GM19438 (cell line): ENCODE data around the gene PLXNA4.

Experiments
- ATAC-seq: cut with Tn5 transposase; IDR thresholded peaks from one replicate; pipeline ENCODE4 v1.9.1; 2021; ENCODE audit warnings: low read depth; ENCODE audit not compliant: unreplicated experiment

PLXNA4 gene

DNA sequence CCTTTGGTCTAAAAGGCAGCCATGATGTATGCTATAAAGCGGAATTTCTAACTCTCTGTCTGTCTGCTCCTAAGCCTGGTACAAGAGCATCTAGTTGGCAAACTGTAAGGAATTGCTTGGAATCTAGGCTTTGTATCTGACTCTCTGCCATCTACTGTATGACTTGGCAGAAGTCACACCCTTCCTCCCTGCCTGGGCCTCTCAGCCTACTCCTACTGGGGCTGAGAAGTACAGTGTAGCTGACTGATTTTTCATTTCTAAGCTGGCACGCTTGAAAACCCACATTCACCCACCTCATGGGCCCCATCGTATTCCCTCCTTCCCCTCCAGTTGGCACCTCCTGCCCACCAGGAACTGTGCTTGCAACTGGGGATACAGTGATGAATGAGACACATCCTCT lies 435.2 kb downstream of the PLXNA4 start:
- no peak for ATAC-seq

DNA sequence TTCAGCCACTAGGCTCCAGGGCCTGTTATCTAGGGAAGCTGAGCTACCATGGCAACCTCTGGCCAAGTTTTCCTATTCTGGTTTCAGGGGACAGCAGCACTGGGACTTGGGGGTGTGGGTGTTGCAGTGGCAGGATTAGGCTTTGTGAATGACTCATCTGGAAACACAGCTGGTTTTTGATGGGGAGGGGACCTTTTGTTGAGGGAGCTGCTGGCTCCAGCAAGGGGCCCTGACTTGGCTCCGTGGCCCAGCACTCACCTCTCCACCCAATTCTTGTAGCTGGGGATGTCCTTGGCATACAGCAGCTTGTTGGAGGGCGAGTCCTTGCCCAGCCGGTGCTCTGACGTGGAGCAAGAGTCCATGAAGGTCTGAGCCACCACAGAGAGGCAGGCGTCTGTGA lies 435.9 kb downstream of the PLXNA4 start:
- ATAC-seq, result no peak

DNA sequence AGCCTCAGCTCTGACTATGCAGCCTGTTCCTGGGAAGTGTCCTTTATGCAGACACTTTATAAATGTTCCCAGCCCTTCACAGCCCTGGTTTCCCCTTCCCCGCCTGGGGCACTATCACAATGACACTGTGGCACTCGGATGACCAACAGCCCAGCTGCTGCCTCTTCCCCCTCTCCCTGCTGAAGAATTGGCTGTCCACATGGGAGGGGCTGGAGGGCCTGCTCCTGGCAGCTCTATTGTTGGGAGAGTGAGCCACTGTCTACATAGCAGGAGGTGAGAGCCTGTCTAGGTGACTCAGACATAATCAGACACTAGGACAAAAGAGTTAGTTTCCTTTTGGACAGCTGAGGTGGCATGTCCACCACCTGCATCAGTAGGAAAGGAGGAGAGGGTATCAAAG lies 437.5 kb downstream of the PLXNA4 start:
- ATAC-seq, result no peak

GRCh38 chr7:132137681-132138080 lies 438.6 kb downstream of the PLXNA4 start:
- no peak for ATAC-seq

GRCh38 chr7:132135746-132136385 lies 440.4 kb downstream of the PLXNA4 start:
- ATAC-seq, result no peak

GRCh38 chr7:132134814-132135445 lies 441.3 kb downstream of the PLXNA4 start:
- no peak for ATAC-seq

DNA sequence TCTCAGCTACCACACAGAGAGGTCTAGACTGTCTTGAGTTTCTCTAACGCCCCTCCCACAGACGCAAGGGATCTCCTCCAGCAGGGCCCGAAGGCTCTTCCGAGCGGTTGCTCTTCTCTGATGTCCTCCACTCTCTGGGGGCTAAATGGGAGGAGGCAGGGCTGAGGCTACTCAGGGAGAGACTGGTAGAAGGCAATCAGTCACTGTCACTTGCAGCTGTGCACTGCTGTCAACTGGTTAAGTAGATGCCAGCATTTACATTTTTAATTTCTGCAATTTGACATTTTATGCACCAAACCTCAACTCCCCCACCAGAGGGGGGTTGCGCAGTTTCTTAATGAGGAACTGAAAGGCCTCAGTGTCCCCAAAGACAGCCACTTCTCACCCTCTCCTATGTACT lies 442.8 kb downstream of the PLXNA4 start:
- no peak for ATAC-seq

DNA sequence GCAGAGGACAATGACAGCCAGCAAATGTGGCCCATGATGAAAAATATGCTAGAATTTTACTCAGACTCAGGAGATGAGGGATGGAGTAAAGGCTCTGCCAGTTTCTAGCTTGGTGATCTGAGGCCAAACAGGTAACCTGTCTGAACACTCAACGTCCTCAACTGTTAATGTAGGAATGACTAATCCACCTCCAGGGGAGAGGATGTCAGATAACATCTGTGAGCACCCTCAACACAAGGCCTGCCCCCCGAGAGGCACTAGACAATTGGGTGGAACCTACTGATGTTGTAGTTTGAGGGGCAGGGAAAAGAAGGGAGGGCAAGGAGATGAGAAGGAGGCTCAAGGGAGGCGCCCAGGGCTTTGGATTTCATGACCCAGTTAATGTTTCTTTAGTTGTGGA lies 445.1 kb downstream of the PLXNA4 start:
- no peak for ATAC-seq

- ATAC-seq, result no peak
These were observed 445.8 kb downstream of the PLXNA4 start for GRCh38 chr7:132130497-132130896.

GRCh38 chr7:132125872-132126595 lies 450.2 kb downstream of the PLXNA4 start:
- ATAC-seq, result no peak

DNA sequence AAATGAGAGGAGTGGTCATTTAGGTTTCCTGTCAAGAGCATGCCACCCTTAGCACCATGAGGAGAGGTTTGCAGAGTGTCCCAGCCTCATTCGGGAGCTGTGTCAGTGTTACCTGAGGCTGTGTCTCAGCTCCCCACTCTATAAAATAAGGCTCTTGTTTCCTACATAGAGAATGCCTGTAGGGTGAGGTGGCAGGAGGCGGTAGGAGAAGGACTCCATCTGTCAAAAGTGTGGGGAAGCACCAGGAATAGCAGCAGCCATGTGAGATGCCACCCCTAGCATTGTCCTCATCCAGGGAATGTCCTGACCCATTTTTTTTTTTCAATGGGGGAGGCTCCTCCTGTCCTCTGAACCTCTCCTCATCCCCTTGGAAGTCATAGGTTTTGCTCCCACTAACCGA lies 451.2 kb downstream of the PLXNA4 start:
- ATAC-seq, result no peak

GRCh38 chr7:132124575-132124974 lies 451.7 kb downstream of the PLXNA4 start:
- ATAC-seq, result no peak

- no peak for ATAC-seq
These were observed 452.5 kb downstream of the PLXNA4 start for GRCh38 chr7:132123773-132124172.

DNA sequence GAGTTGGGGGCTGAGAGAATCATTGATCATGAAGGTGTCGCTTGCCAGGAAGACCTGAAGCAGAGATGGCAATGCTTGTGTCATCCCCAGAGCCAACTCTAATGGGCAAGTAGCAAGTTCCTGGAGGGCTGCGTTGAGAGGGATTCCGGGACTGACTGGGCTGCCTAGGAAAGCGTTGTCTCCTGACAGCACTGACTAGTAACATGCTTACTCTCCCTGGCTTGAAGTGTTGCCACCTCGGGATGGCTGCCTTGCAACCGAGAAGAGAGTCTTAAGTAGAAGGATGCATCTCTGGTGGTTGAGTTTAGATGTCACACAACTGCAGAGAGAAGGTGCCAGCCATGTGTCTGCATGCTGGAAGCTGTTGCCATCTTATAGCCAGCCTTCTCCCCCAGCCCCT lies 453.4 kb downstream of the PLXNA4 start:
- no peak for ATAC-seq

DNA sequence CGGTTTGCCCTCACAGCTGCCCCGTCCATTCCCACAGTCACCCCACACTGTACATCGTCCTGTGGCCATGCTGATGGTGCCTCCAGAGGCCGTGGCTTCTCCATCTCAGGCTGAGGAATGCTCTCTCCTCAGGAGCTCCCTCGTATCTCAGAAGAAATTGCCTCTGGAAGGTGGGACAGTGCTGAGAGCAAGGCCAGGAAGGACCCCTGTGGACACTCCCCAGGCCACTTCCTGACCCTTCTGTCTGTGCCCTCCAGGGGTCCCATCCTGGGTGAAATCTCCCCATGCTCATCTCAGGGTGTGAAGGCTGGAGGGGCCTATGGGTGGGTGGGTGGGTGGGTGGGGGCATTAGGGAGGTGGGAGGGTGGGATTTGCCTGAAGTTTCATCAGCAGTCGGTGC lies 454.3 kb downstream of the PLXNA4 start:
- ATAC-seq, result no peak

GRCh38 chr7:132118641-132119040 lies 457.6 kb downstream of the PLXNA4 start:
- ATAC-seq, result no peak

- ATAC-seq, result no peak
These were observed 458.6 kb downstream of the PLXNA4 start for GRCh38 chr7:132117636-132118035.

DNA sequence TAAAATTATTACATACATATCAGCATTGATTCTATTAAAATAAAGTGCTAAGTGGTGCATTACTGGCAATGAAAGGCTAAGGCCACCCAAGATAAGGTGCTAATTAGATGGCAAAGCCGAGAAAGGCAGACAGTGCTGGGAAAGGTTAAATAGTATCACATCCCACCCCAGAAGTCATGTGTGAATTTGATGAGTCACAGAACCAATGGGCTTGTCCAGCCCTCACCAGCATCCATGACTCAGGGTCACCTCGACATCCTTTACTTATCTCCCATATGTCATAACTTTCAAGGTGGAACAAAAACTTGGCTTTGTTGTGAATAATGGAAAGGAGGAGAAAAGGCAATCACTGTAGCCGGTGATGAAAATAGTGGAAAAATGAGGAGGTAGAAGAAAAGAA lies 459.1 kb downstream of the PLXNA4 start:
- no peak for ATAC-seq

- ATAC-seq, result no peak
These were observed 459.9 kb downstream of the PLXNA4 start for GRCh38 chr7:132116369-132116768.

DNA sequence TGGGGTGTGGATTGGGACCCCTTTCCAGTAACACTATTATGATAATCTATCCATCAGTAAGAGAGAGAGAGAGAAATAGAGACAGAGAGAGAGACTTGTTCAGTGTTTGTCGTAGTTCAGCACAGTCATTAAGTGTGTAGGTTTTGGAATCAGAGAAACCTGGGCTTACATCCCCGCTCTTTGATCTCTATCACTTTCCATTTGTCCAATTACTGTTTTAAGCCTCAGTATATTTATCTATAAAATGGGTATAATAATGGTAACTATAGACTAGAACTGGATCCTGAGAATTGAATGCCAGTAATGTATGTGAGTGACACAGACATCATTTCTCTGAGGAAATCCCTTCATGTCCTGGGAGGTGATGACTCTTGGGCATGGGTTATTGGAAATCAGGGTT lies 460.5 kb downstream of the PLXNA4 start:
- no peak for ATAC-seq

- ATAC-seq, result no peak
These were observed 461.2 kb downstream of the PLXNA4 start for GRCh38 chr7:132115028-132115427.

GRCh38 chr7:132114411-132114810 lies 461.9 kb downstream of the PLXNA4 start:
- no peak for ATAC-seq
